ENCODE data around the gene FAR2. TPM values are rescaled to one million over a fixed set of nuclear protein-coding genes. Genes with fewer than 3 reads are reported as not detected.
"Not testable (repeated sequence)": the region's sequence is repeated elsewhere in the genome, so short reads cannot be mapped to it uniquely, and the experiment has no call there.

Gene FAR2
- polyA plus RNA-seq, 1 of the 3 experiments (the other 2 are of a cell fraction), result 7.4 TPM

DNA sequence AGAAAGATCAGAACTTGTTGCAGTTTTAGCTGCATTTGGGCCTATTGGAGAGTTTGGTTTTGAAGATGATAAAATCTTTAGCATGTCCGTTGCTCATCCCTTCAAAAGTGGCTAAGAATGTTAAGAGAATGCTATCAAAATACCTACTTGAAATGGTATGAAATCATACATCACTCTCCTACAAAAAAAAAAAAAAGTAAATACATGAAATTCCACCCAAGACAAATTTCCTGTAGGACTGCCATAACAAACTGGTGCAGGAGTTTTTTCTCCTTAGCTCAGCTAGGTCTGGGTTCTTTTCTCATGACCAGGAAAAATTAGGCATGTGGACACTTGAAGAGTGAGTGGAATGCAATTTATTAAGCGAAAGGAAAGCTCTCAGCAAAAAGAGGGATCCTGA lies 15.9 kb upstream of the FAR2 start (continued):
- TF ChIP-seq, protein P1, sequence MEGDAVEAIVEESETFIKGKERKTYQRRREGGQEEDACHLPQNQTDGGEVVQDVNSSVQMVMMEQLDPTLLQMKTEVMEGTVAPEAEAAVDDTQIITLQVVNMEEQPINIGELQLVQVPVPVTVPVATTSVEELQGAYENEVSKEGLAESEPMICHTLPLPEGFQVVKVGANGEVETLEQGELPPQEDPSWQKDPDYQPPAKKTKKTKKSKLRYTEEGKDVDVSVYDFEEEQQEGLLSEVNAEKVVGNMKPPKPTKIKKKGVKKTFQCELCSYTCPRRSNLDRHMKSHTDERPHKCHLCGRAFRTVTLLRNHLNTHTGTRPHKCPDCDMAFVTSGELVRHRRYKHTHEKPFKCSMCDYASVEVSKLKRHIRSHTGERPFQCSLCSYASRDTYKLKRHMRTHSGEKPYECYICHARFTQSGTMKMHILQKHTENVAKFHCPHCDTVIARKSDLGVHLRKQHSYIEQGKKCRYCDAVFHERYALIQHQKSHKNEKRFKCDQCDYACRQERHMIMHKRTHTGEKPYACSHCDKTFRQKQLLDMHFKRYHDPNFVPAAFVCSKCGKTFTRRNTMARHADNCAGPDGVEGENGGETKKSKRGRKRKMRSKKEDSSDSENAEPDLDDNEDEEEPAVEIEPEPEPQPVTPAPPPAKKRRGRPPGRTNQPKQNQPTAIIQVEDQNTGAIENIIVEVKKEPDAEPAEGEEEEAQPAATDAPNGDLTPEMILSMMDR (IDR thresholded peaks at IDR 0.05), result no peak
- no peak for TF ChIP-seq RAD21 (IDR thresholded peaks at IDR 0.05; ENCODE audit: low read length)
- TF ChIP-seq NRF1 (IDR thresholded peaks at IDR 0.05; ENCODE audit: low read depth, low read length), result no peak

DNA sequence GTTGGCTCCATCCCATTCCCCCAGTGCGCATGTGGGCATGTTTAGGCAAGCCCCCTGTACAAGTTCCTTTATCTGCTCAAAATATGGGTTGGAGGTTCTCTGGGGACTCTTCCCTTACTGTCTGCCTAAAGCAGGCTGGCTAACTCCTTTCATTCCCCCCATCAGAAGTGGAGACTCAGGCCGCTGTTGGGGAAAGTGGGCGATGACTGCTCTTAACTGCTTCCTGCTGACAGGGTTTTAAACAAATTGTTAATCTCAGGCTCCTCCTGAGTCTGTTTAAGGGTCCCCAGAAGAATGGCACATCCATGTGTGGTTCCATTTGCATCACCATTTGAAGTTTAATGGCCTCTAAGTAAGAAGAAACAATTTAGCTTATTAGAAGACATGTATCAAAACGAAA lies 15.4 kb upstream of the FAR2 start:
- no peak overlapping the region for H3K4me3 ChIP-seq (ENCODE audit: low read depth in 2 of 2, low read length in 1 of 2)
- H3K27me3 ChIP-seq (ENCODE audit: insufficient read depth), result no peaks in the 10 kb centered on the region
- H3K4me2 ChIP-seq, result no peak overlapping the region
- TF ChIP-seq FOSL2 (IDR thresholded peaks at IDR 0.05; ENCODE audit: borderline replicate concordance, low read depth) (no peak), TAF1 (IDR thresholded peaks at IDR 0.05; ENCODE audit: borderline replicate concordance, low read depth, low read length) (no peak), TCF12 (IDR thresholded peaks at IDR 0.05) (no peak), NRF1 (IDR thresholded peaks at IDR 0.05; ENCODE audit: low read depth, low read length) (no peak), FOXJ3 (CRISPR knock-in tag; IDR thresholded peaks at IDR 0.05) (no peak)
- TF ChIP-seq, protein P2, sequence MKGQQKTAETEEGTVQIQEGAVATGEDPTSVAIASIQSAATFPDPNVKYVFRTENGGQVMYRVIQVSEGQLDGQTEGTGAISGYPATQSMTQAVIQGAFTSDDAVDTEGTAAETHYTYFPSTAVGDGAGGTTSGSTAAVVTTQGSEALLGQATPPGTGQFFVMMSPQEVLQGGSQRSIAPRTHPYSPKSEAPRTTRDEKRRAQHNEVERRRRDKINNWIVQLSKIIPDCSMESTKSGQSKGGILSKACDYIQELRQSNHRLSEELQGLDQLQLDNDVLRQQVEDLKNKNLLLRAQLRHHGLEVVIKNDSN (IDR thresholded peaks at IDR 0.05; ENCODE audit: borderline replicate concordance, low read depth), result no peak
- TF ChIP-seq, protein P3, sequence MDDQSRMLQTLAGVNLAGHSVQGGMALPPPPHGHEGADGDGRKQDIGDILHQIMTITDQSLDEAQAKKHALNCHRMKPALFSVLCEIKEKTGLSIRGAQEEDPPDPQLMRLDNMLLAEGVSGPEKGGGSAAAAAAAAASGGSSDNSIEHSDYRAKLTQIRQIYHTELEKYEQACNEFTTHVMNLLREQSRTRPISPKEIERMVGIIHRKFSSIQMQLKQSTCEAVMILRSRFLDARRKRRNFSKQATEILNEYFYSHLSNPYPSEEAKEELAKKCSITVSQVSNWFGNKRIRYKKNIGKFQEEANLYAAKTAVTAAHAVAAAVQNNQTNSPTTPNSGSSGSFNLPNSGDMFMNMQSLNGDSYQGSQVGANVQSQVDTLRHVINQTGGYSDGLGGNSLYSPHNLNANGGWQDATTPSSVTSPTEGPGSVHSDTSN (IDR thresholded peaks at IDR 0.05), result no peak
- 70% methylated on average over 4 of the region's 4 CpGs for WGBS (ENCODE audit: low lambda C conversion rate)
- no peak for DNase-seq
- no peaks in the 10 kb centered on the region for H3K9me3 ChIP-seq
- no peaks in the 10 kb centered on the region for H3K79me2 ChIP-seq (ENCODE audit: insufficient read depth)
- H2AFZ ChIP-seq (ENCODE audit: low read depth), result no peak overlapping the region
- no peak overlapping the region for H3K27ac ChIP-seq (ENCODE audit: low read depth in 2 of 2, low read length in 1 of 2)
- no peak overlapping the region for H3K9ac ChIP-seq
- ChIA-PET POLR2A (no interaction called here), CTCF (interaction anchor here (1.3 kb wide), 1 partner anchor 184 kb away, joined by 4 read pairs; no protein-coding TSS in a partner anchor)
- peaks cover 0 to 13% of the 10 kb centered on the region in 2 experiments; a peak in 1 of 4 replicates for H3K4me1 ChIP-seq (ENCODE audit: control insufficient read depth in 1 of 2, insufficient read depth in 2 of 2, low read depth in 1 of 2, low read length in 1 of 2)
- H4K20me1 ChIP-seq (ENCODE audit: insufficient read depth), result no peaks in the 10 kb centered on the region
- no peaks in the 10 kb centered on the region for H3F3A ChIP-seq (replicated peaks; ENCODE audit: insufficient read depth)
- no peaks in the 10 kb centered on the region for H3K9me2 ChIP-seq
- no peaks in the 10 kb centered on the region for H3K36me3 ChIP-seq (replicated peaks in 1 of 2; ENCODE audit: control insufficient read depth in 1 of 2, insufficient read depth in 2 of 2, low read length in 1 of 2)

DNA sequence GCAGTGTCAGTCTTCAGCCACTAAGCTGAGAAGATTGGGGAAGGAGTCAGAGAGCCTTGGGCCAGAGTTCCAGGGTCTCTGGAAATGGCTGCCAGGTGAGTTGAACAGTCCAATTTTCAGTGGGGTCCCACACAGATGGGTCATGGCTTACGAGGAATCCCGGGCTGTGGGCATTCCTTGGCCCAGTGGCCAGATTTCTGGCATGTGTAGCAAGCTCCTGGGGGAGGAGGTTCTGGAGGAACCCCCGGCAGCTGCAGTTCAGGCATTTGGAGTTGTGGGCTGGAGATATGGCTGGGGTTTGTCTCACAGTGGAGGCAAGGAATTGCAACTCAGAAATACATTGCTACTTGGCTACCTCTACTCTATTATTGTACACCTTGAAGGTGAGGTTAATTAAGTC lies 10.8 kb upstream of the FAR2 start:
- H3K9me3 ChIP-seq; H3K79me2 ChIP-seq (ENCODE audit: insufficient read depth); H3K9ac ChIP-seq; H3K4me1 ChIP-seq (ENCODE audit: control insufficient read depth in 1 of 2, insufficient read depth in 2 of 2, low read depth in 1 of 2, low read length in 1 of 2); DNase-seq; H2AFZ ChIP-seq (ENCODE audit: low read depth); H3K4me2 ChIP-seq; H3K27me3 ChIP-seq (ENCODE audit: insufficient read depth); H3F3A ChIP-seq (replicated peaks; ENCODE audit: insufficient read depth); H3K27ac ChIP-seq (ENCODE audit: low read depth in 2 of 2, low read length in 1 of 2); H4K20me1 ChIP-seq (ENCODE audit: insufficient read depth); H3K36me3 ChIP-seq (replicated peaks in 1 of 2; ENCODE audit: control insufficient read depth in 1 of 2, insufficient read depth in 2 of 2, low read length in 1 of 2); H3K4me3 ChIP-seq (ENCODE audit: low read depth in 2 of 2, low read length in 1 of 2); CTCF ChIA-PET; POLR2A ChIA-PET; H3K9me2 ChIP-seq: not testable (repeated sequence)
- 43% methylated on average over 2 of the region's 3 CpGs for WGBS (ENCODE audit: low lambda C conversion rate)

DNA sequence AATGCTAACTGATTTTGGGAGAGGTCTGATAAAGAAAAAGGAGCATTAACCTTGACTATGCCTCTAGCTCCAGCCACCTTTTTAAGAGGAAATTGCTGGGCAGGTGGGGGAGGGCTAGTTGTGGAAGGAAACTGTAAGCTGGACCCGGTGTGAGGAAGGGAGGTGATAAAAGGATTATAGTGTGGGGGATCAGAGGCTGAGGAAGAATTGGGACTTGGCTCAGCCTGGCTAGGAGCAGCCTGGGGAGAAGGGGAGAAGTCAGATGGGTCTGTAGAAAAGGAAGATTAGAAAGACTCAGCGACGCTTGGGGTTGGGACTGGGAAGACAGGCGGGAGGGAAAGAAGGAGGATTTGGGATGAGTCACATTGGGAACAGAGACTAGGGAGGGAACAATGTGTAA lies 10.2 kb upstream of the FAR2 start:
- 59% methylated on average over 4 of the region's 4 CpGs for WGBS (ENCODE audit: low lambda C conversion rate)
- H3K36me3 ChIP-seq (replicated peaks in 1 of 2; ENCODE audit: control insufficient read depth in 1 of 2, insufficient read depth in 2 of 2, low read length in 1 of 2); H3K4me3 ChIP-seq (ENCODE audit: low read depth in 2 of 2, low read length in 1 of 2); CTCF ChIA-PET; H3K27ac ChIP-seq (ENCODE audit: low read depth in 2 of 2, low read length in 1 of 2); H4K20me1 ChIP-seq (ENCODE audit: insufficient read depth); H3K9ac ChIP-seq; POLR2A ChIA-PET; H3K4me1 ChIP-seq (ENCODE audit: control insufficient read depth in 1 of 2, insufficient read depth in 2 of 2, low read depth in 1 of 2, low read length in 1 of 2); H2AFZ ChIP-seq (ENCODE audit: low read depth); H3K4me2 ChIP-seq; H3K27me3 ChIP-seq (ENCODE audit: insufficient read depth); H3K9me3 ChIP-seq; H3K79me2 ChIP-seq (ENCODE audit: insufficient read depth); DNase-seq; H3K9me2 ChIP-seq; H3F3A ChIP-seq (replicated peaks; ENCODE audit: insufficient read depth): not testable (repeated sequence)
